Neural cell (in vitro differentiated cells): Measurements from ENCODE around the gene SYNGR4. TPM values are rescaled to one million over a fixed set of nuclear protein-coding genes. Genes with fewer than 3 reads are reported as not detected.

Source experiments
- H2AFZ ChIP-seq: fragments of 200-600, 300-800 bp; sonication (generic), shearing (Covaris generic); 2 replicates; pipeline ENCODE4 v1.6.0; 2014; ENCODE audit warnings: low read depth, mild to moderate bottlenecking, antibody characterized with exemption, low read length, moderate library complexity
- H3F3A ChIP-seq: fragments of 200-600 bp; shearing (Covaris generic); 2 replicates; pipeline ENCODE4 v1.6.1; 2016; ENCODE audit warnings: mild to moderate bottlenecking, moderate library complexity, mixed read lengths, antibody characterized with exemption, low read length; ENCODE audit not compliant: insufficient read depth, poor library complexity, severe bottlenecking
- H3K27ac ChIP-seq: fragments of 200-600, 300-800 bp; sonication (generic), shearing (Covaris generic); 2 replicates; pipeline ENCODE4 v1.5.1; 2014; ENCODE audit warnings: mild to moderate bottlenecking, low read length, moderate library complexity
- H3K27me3 ChIP-seq: fragments of 300-800, 200-600 bp; sonication (generic), shearing (Covaris generic); 2 replicates; pipeline ENCODE4 v1.6.0; 2014; ENCODE audit warnings: mild to moderate bottlenecking, low read depth, low read length, moderate library complexity; ENCODE audit not compliant: insufficient read depth
- H3K36me3 ChIP-seq: fragments of 300-800, 200-600 bp; sonication (generic), shearing (Covaris generic); 2 replicates; pipeline ENCODE4 v1.5.1; 2014; ENCODE audit warnings: mild to moderate bottlenecking, antibody characterized with exemption, low read length, moderate library complexity; ENCODE audit not compliant: insufficient read depth
- H3K4me2 ChIP-seq: fragments of 300-800, 200-600 bp; sonication (generic), shearing (Covaris generic); 2 replicates; pipeline ENCODE4 v1.6.0; 2014; ENCODE audit warnings: mild to moderate bottlenecking, low read length
- H3K4me3 ChIP-seq: fragments of 300-800, 200-600 bp; sonication (generic), shearing (Covaris generic); 2 replicates; pipeline ENCODE4 v1.5.1; 2014; ENCODE audit warnings: mild to moderate bottlenecking, low read length, moderate library complexity
- H3K79me2 ChIP-seq: fragments of 200-600 bp; shearing (Covaris generic); replicated peaks from 2 replicates; pipeline ENCODE4 v1.6.0; 2014; ENCODE audit warnings: mild to moderate bottlenecking, low read length, moderate library complexity; ENCODE audit not compliant: insufficient read depth
- H3K9ac ChIP-seq: fragments of 300-800, 200-600 bp; sonication (generic), shearing (Covaris generic); 2 replicates; pipeline ENCODE4 v1.6.1; 2016; ENCODE audit warnings: mild to moderate bottlenecking, low read length, mixed read lengths
- H3K9me2 ChIP-seq: fragments of 200-600 bp; shearing (Covaris generic); 2 replicates; pipeline ENCODE4 v1.6.1; 2016; ENCODE audit warnings: mild to moderate bottlenecking, low read length, mixed read lengths; ENCODE audit not compliant: insufficient read depth
- H3K9me3 ChIP-seq: fragments of 200-600, 300-800 bp; sonication (generic), shearing (Covaris generic); 2 replicates; pipeline ENCODE4 v1.6.1; 2016; ENCODE audit warnings: mild to moderate bottlenecking, mixed run types, low read length, moderate library complexity, mixed read lengths
- H4K20me1 ChIP-seq: fragments of 200-600 bp; shearing (Covaris generic); 2 replicates; pipeline ENCODE4 v1.6.1; 2016; ENCODE audit warnings: mild to moderate bottlenecking, mixed run types; ENCODE audit not compliant: insufficient read depth
- EP300 ChIP-seq: fragments of 450-650 bp; conservative IDR thresholded peaks from 2 replicates; pipeline ENCODE4 v1.6.1; 2014; ENCODE audit warnings: antibody characterized with exemption, mild to moderate bottlenecking, moderate library complexity; ENCODE audit not compliant: poor library complexity, severe bottlenecking
- EZH2 ChIP-seq: fragments of 200-600, 300-800 bp; shearing (Covaris generic), sonication (generic); IDR thresholded peaks from 2 replicates; pipeline ENCODE4 v1.6.1; 2014; ENCODE audit warnings: antibody characterized with exemption, low read length, borderline replicate concordance, mild to moderate bottlenecking; ENCODE audit not compliant: insufficient read depth, poor library complexity, severe bottlenecking
- MXI1 ChIP-seq: fragments of 450-650 bp; conservative IDR thresholded peaks from 2 replicates; pipeline ENCODE4 v1.6.1; 2014; ENCODE audit warnings: antibody characterized with exemption, mild to moderate bottlenecking; ENCODE audit not compliant: poor library complexity, severe bottlenecking
- POLR2AphosphoS5 ChIP-seq: IDR thresholded peaks from 2 replicates; pipeline ENCODE4 v1.6.1; 2012
- RAD21 ChIP-seq: fragments of 450-650 bp; conservative IDR thresholded peaks from 2 replicates; pipeline ENCODE4 v1.6.1; 2014; ENCODE audit warnings: antibody characterized with exemption, mild to moderate bottlenecking, moderate library complexity
- SMC3 ChIP-seq: fragments of 450-650 bp; conservative IDR thresholded peaks from 2 replicates; pipeline ENCODE4 v1.6.1; 2014; ENCODE audit warnings: antibody characterized with exemption, mild to moderate bottlenecking, moderate library complexity; ENCODE audit not compliant: poor library complexity
- TAF1 ChIP-seq: IDR thresholded peaks from 2 replicates; pipeline ENCODE4 v1.6.1; 2012; ENCODE audit warnings: low read depth
- polyA plus RNA-seq: library from polyadenylated mRNA; depleted of rRNA; stranded (reverse); fragments of >200 nt; gene quantifications from 2 replicates; pipeline ENCODE4 v1.2.3, GENCODE V29; 2014
- TF ChIP-seq, protein P1 (sequence below): IDR thresholded peaks from 2 replicates; pipeline ENCODE4 v1.6.1; 2012; ENCODE audit warnings: borderline replicate concordance
- TF ChIP-seq, protein P2 (sequence below): fragments of 450-650 bp; IDR thresholded peaks from 2 replicates; pipeline ENCODE4 v1.5.1; 2014; ENCODE audit warnings: antibody characterized with exemption, mild to moderate bottlenecking, moderate library complexity; ENCODE audit not compliant: poor library complexity, severe bottlenecking

The SYNGR4 gene
- polyA plus RNA-seq, 1 donor from 2014 or later, result not detected

DNA sequence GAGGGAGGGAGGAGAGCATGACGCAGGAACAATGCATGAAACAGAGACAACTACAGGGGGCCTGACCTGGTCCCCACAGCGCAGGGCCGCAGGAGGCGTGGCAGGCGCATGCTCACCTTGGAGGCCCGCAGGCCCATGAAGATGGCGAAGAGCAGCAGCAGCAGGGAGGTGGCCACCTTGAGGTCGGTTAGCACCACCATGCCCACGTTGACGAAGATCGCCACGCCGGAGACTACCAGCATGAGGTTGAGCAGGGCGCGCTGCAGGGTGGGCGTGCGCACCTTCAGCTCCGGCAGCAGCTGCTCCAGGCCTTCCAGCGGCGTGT lies 21.8 kb upstream of the SYNGR4 start:
- no peak overlapping the region for H3K4me3 ChIP-seq
- no peak overlapping the region for H2AFZ ChIP-seq
- H4K20me1 ChIP-seq, result no peaks in the 10 kb centered on the region
- H3K9me3 ChIP-seq, result no peaks in the 10 kb centered on the region
- H3K27ac ChIP-seq, result no peak overlapping the region
- H3K9ac ChIP-seq, result no peak overlapping the region
- H3F3A ChIP-seq, result no peaks in the 10 kb centered on the region
- no peaks in the 10 kb centered on the region for H3K27me3 ChIP-seq
- no peak for TF ChIP-seq EP300
- no peak for TF ChIP-seq TAF1
- no peak for TF ChIP-seq POLR2AphosphoS5
- no peak for TF ChIP-seq MXI1
- TF ChIP-seq, protein P1, sequence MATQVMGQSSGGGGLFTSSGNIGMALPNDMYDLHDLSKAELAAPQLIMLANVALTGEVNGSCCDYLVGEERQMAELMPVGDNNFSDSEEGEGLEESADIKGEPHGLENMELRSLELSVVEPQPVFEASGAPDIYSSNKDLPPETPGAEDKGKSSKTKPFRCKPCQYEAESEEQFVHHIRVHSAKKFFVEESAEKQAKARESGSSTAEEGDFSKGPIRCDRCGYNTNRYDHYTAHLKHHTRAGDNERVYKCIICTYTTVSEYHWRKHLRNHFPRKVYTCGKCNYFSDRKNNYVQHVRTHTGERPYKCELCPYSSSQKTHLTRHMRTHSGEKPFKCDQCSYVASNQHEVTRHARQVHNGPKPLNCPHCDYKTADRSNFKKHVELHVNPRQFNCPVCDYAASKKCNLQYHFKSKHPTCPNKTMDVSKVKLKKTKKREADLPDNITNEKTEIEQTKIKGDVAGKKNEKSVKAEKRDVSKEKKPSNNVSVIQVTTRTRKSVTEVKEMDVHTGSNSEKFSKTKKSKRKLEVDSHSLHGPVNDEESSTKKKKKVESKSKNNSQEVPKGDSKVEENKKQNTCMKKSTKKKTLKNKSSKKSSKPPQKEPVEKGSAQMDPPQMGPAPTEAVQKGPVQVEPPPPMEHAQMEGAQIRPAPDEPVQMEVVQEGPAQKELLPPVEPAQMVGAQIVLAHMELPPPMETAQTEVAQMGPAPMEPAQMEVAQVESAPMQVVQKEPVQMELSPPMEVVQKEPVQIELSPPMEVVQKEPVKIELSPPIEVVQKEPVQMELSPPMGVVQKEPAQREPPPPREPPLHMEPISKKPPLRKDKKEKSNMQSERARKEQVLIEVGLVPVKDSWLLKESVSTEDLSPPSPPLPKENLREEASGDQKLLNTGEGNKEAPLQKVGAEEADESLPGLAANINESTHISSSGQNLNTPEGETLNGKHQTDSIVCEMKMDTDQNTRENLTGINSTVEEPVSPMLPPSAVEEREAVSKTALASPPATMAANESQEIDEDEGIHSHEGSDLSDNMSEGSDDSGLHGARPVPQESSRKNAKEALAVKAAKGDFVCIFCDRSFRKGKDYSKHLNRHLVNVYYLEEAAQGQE, result no peak
- TF ChIP-seq RAD21, result no peak
- TF ChIP-seq EZH2, result no peak
- TF ChIP-seq SMC3, result no peak
- TF ChIP-seq, protein P2, sequence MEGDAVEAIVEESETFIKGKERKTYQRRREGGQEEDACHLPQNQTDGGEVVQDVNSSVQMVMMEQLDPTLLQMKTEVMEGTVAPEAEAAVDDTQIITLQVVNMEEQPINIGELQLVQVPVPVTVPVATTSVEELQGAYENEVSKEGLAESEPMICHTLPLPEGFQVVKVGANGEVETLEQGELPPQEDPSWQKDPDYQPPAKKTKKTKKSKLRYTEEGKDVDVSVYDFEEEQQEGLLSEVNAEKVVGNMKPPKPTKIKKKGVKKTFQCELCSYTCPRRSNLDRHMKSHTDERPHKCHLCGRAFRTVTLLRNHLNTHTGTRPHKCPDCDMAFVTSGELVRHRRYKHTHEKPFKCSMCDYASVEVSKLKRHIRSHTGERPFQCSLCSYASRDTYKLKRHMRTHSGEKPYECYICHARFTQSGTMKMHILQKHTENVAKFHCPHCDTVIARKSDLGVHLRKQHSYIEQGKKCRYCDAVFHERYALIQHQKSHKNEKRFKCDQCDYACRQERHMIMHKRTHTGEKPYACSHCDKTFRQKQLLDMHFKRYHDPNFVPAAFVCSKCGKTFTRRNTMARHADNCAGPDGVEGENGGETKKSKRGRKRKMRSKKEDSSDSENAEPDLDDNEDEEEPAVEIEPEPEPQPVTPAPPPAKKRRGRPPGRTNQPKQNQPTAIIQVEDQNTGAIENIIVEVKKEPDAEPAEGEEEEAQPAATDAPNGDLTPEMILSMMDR, result no peak
- no peaks in the 10 kb centered on the region for H3K9me2 ChIP-seq
- H3K4me2 ChIP-seq, result no peak overlapping the region
- H3K79me2 ChIP-seq, result no peaks in the 10 kb centered on the region
- H3K36me3 ChIP-seq, result no peaks in the 10 kb centered on the region

DNA sequence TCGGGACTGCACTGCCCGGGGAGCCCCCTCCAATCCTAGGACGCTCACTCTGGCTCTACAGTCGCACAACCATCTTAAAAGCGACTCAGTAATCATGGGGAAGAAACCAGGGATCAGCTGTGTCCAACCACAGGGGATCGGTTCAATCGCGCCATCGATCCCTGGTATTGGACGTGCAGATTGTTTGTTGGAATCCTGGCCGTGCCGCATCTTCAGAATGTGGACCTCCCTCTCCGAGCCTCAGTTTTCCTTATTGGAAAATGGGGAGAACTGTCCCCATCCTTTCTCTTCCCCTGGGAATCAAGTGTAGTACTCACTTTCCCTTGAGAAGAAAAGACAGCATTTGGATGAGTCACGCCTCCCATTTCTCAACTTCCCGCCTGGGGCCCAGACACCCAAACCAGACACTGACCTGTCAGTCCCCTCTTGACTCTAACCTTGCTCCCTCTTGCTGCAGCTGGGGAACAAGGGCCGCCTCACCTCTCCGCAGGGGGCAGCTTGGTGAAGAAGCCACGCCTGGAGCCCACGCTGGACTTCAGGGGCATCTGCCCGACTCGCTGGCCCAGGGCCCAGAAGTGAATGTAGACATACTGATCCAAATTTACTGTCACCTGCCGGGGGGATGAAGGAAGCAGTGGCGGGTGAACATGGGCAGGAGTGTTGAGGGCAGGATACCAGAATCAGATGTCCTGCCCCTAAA lies 21.2 kb upstream of the SYNGR4 start:
- Histone ChIP-seq H4K20me1 (no peaks in the 10 kb centered on the region), H3K27me3 (no peaks in the 10 kb centered on the region), H3K4me3 (no peak overlapping the region), H3K9ac (no peak overlapping the region), H3K27ac (no peak overlapping the region), H3K9me3 (no peaks in the 10 kb centered on the region), H3K9me2 (no peaks in the 10 kb centered on the region), H2AFZ (no peak overlapping the region), H3K79me2 (no peaks in the 10 kb centered on the region), H3K36me3 (no peaks in the 10 kb centered on the region), H3F3A (no peaks in the 10 kb centered on the region), H3K4me2 (no peak overlapping the region)
- TF ChIP-seq EZH2 (no peak), TAF1 (no peak), SMC3 (no peak), POLR2AphosphoS5 (no peak), RAD21 (no peak), EP300 (no peak), MXI1 (no peak)
- TF ChIP-seq, protein P2, result no peak
- TF ChIP-seq, protein P1, result no peak
